ENCODE data around the gene SMAD6.
"Not testable (repeated sequence)": the region's sequence is repeated elsewhere in the genome, so short reads cannot be mapped to it uniquely, and the experiment has no call there.

SMAD6 gene

GRCh38 chr15:66677336-66677735 lies 24.7 kb upstream of the SMAD6 start:
- no peak for DNase-seq

- no peak for DNase-seq
Observed at GRCh38 chr15:66679061-66679656, 22.9 kb upstream of the SMAD6 start.

GRCh38 chr15:66679657-66680108 lies 22.4 kb upstream of the SMAD6 start:
- no peak for DNase-seq

- no peak for DNase-seq
Observed at GRCh38 chr15:66680502-66680901, 21.5 kb upstream of the SMAD6 start.

- no peak for DNase-seq
Observed at GRCh38 chr15:66681395-66681794, 20.6 kb upstream of the SMAD6 start.

GRCh38 chr15:66682246-66682645 lies 19.8 kb upstream of the SMAD6 start:
- no peak for DNase-seq

GRCh38 chr15:66682865-66683264 lies 19.2 kb upstream of the SMAD6 start:
- DNase-seq: no peak

- DNase-seq: no peak
Observed at GRCh38 chr15:66684136-66684681, 17.8 kb upstream of the SMAD6 start.

GRCh38 chr15:66685638-66686150 lies 16.3 kb upstream of the SMAD6 start:
- DNase-seq: no peak

- DNase-seq: not testable (repeated sequence)
Observed at GRCh38 chr15:66690912-66691311, 11.1 kb upstream of the SMAD6 start.

GRCh38 chr15:66691727-66692126 lies 10.3 kb upstream of the SMAD6 start:
- no peak for DNase-seq

GRCh38 chr15:66692391-66692790 lies 9.6 kb upstream of the SMAD6 start:
- DNase-seq: no peak

- DNase-seq: peak; percentile 66
Observed at GRCh38 chr15:66692808-66693596, 9.0 kb upstream of the SMAD6 start.

- DNase-seq: no peak
Observed at GRCh38 chr15:66696770-66697169, 5.3 kb upstream of the SMAD6 start.

GRCh38 chr15:66698318-66698961 lies 3.6 kb upstream of the SMAD6 start:
- peak; percentile 23 for DNase-seq

- DNase-seq: no peak
Observed at GRCh38 chr15:66698971-66699370, 3.1 kb upstream of the SMAD6 start.

GRCh38 chr15:66700412-66700801 lies 1.6 kb upstream of the SMAD6 start:
- DNase-seq: no peak

- DNase-seq: peak; percentile 91
Observed at GRCh38 chr15:66700802-66701421, 1.1 kb upstream of the SMAD6 start.

GRCh38 chr15:66701422-66702034 lies 508 bp upstream of the SMAD6 start:
- DNase-seq: no peak

GRCh38 chr15:66702787-66703539 lies 927 bp downstream of the SMAD6 start:
- DNase-seq: no peak

- DNase-seq: peak; percentile 22
Observed at GRCh38 chr15:66703540-66703941, 1.5 kb downstream of the SMAD6 start.

All from activated CD4-positive, alpha-beta T cell treated with anti-CD3 and anti-CD28 coated beads, Interleukin-10, Interleukin-2, amounts not matched to agents 100 ng/mL and 50 ng/mL, durations not matched to agents 16 hours and 8 hours (primary cell).